ENCODE results near the gene PPCDC.

Gene PPCDC

GRCh38 chr15:75023181-75023871 is at the start of gene PPCDC:
Gene PPCDC (plus strand): TSS chr15:75023590. CDS start chr15:75028319, 4,729 bp downstream.
- DNase-seq = peak; percentile 80

DNA sequence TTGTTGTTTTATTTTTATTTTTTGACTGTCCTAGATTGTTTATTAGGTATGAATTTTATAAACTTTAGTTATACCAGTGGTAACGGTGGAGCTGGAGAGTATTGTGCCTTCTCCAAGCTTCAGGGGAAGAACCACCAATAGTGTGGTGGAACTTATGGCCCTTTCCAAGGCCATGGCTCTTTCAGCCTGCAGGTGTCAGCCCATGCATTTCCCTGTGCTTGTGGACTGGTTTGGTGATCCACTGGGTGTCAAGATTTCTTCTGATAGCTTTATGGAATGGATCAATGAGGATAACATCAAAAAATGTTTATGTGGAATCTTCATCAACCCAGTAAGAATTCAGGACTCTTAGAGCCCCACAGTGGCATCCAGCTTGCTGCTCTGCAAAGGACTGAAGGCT is 47.2 kb upstream of the PPCDC start:
- DNase-seq = no peak

DNA sequence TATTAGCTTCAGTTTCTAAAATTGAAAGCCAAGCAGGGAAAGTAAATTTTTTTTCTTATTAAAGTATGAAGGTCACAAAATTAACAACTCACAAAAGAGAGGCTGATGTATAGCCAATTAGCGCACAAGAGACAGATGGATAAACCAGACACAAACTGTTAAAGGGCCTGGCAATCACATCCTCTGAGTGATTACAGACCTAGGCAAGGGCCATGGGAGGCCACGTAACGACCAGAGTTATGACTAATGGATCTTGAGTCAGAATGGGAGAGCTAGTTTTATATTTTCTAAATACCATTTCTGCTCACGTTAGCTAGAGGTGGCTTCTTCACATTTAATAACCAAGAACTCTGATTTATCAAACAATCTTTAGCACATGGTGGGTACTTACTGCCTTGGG is 45.8 kb upstream of the PPCDC start:
- DNase-seq = no peak

DNA sequence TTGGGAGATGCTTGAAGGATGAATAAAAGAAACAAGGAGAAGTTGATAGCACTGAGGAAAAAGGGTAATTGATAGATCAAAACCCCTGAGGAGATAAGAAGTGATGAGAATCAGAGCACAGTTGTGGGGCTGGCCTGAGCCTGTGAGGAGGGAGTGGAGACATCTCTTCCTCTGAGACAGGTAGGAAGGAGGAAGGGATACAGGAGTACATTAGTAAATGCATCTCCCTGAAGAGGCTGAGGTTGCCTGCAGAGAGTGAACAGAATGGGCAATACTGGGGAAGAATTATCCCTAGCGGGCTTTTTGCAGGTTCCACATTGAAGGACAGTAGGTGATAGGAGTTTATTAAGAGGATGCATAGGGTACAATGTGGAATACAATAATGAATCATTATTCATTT is 45.3 kb upstream of the PPCDC start:
- no peak for DNase-seq

GRCh38 chr15:74978503-74978902 is 44.9 kb upstream of the PPCDC start:
- peak; percentile 76 for DNase-seq

- DNase-seq = no peak
These were observed 41.2 kb upstream of the PPCDC start for GRCh38 chr15:74982183-74982582.

DNA sequence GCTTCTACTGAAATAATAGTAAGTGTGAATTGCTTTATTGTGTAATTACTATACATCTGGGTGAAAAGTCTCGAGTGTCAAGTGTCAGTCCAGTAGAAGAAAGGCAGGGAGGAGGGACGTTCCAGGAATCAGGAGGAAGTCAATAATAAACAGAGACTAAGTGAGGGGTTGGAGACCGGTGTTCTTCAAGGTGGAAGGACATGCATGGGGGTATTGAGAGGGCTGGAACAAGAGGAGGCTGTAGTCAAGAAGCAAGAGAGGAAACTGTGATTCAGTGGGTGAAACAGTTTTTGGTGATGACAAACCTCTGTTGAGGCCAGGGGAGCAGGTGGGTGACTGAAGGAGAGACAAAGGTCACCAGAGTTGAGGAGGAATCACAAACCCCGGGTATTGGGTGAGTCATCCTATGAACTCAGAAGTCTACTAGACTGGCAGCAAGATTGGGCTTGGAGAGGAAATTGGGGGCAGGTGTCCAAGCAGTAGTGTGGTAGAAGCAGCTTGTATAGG is 39.6 kb upstream of the PPCDC start:
- DNase-seq = no peak

- DNase-seq = no peak
These were observed 35.2 kb upstream of the PPCDC start for GRCh38 chr15:74988007-74988800.

GRCh38 chr15:74989527-74989926 is 33.9 kb upstream of the PPCDC start:
- no peak for DNase-seq

- DNase-seq = no peak
These were observed 30.8 kb upstream of the PPCDC start for GRCh38 chr15:74992619-74993018.

GRCh38 chr15:74994236-74994635 is 29.2 kb upstream of the PPCDC start:
- DNase-seq = no peak

- DNase-seq = no peak
These were observed 28.7 kb upstream of the PPCDC start for GRCh38 chr15:74994685-74995084.

DNA sequence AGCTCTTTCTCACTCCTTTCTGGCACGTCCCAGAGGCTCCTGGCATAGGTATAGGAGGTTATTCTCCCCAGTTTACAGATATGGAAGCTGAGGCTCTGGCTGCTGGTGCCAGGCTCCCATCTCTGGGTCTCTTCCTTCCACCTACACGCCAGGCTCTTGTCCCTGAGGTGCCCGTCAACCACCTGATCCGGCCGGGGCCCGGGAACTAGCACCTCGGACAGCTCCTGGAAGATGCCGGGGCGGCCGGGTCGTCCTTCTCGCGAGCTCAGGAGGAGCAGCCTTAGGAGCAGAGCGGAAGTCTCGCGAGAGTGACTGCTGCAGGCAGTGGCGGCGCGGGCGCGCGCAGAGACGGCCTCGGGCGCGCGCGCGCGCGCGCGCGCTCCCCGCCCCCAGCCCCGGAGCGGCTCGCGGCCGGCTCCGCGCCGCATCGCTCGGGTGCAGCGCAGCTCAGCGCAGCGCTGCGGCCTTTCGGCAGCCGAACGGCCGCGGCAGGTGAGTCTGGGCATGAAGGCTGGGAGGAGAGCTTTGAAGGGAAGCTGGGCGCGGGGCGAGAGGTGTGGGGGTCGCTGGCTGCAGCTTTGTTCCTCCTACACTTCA is 28.1 kb upstream of the PPCDC start, which contains the start of gene SCAMP5:
Gene SCAMP5, plus strand, starts transcription at position 382 of the 597 bp plus-strand sequence. CDS start 16,277 bp downstream, outside the sequence.
- peak; percentile 84 for DNase-seq

DNA sequence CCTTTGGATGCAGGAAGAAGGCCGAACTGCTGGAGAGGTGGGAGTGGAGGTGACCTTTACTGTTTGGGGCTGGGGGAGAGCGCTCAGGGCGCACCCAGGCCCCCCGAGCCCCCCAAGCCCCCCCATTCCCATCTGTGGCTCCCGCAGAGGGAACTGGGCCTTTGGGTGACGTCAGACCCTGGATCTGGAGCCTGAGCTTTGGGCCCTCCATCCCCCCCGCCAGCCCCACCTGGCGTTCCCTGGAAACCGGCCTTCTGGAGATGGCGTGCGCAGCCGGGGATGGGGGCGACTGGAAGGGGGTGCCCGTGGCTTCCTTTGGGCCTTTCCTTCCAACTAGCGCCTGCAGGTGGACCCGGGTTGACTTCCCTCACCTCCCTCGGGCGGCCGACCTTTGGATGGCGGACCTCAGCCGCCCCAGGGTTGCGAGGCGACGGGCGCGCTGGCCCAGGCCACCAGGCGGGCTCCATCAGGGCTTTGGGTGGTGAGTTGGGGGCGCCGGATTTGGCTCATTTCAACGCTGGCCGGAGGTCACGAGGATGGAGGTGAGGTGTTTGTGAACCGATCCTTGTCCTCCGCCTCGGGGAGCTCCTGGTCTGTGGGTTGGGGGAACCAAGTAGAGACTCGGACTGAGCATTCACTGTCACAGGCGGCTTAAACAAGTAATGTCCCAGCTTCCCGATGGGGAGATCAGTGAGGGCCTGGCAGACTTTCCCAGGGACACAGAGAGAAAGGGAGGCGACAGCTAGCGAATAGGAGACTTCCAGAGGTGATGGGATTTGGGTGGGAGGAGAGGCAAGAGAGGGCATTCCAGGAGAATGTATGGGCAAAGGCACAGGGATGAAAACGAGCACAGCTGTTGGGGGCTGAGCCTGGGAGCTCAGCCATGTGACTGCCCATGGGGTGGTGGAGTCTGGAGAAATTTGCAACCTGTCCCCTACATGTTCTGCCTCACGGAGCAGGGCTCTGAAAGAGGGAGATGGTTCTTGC is 27.3 kb upstream of the PPCDC start:
- no peak for DNase-seq

- DNase-seq = no peak
These were observed 26.2 kb upstream of the PPCDC start for GRCh38 chr15:74997141-74997540.

- DNase-seq = no peak
These were observed 25.8 kb upstream of the PPCDC start for GRCh38 chr15:74997543-74997942.

DNA sequence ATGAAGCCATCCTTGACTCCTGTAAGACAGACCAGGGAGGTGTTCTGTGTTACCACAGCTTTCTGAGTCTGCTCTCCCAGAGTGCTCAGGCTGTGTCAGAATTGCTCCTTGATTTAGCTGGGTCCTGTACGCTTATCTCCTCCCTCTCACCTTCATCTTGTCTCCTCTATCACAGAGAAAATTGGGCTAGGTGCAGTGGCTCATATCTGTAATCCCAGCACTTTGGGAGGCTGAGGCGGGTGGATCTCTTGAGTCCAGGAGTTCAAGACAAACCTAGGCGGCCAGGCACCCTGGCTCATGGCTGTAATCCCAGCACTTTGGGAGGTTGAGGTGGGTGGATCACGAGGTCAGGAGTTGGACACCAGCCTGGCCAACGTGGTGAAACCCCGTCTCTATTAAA is 22.1 kb upstream of the PPCDC start:
- DNase-seq = no peak

GRCh38 chr15:75002398-75002797 is 21.0 kb upstream of the PPCDC start:
- no peak for DNase-seq

DNA sequence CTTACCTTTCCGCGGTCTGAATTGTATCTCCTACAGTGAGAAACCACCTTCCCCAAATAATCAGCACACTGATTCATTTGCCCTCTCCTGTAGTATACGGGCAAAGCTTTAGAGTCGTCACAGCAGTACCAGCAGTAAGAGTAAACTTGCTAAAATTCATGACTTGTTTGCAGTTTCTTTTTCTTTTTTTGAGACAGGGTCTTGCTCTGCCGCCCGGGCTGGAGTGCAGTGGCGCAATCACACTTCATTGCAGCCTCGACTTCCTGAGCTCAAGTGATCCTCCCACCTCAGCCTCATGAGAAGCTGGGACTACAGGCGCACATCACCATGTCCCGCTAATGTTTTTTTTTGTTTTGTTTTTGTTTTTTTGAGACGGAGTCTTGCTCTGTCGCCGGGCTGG is 16.2 kb upstream of the PPCDC start:
- no peak for DNase-seq

DNA sequence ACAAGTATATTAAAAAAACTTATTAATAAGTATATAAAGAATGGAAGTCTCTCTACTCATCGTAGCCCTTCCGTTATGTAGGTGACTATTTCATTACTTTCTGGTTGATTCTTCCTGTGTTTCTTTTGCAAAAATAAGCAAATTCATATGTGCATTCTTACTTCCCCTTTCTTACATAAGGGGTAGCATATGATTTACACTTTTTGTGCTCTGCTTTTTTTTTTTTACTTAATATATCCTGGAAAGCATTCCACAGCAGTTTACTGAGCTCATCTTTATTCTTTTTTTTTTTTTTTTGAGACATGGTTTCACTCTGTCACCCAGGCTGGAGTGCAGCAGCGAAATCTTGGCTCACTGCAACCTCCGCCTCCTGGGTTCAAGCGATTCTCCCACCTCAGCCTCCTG is 15.2 kb upstream of the PPCDC start:
- DNase-seq = no peak

DNA sequence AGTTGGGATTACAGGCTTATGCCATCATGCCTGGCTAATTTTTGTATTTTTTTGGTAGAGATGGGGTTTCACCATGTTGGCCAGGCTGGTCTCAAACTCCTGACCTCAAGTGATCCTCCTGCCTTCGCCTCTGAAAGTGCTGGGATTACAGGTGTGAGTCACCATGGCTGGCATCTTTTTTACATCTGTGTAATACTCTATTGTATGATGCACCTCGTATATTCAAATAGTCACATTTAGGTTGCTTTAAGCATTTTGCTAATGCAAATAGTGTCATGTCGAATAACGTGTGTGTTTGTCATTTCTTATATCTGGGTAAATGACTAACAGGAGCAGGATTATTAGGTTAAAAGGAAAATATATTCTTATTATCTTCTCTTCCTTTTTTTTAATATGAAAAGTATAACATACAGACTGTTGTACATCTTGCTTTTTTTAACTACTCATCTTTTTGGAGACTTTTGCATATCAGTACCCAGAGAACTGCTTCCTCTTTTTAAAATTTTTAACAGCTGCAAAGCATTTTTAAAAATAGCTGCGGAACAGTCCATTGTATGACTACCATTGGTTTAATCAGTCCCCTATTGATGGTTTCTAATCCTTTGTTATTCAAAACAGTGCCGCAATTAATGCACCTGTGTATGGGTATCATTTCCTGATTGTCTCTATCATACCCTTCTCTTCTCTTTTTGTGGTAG is 14.6 kb upstream of the PPCDC start:
- DNase-seq = no peak

DNA sequence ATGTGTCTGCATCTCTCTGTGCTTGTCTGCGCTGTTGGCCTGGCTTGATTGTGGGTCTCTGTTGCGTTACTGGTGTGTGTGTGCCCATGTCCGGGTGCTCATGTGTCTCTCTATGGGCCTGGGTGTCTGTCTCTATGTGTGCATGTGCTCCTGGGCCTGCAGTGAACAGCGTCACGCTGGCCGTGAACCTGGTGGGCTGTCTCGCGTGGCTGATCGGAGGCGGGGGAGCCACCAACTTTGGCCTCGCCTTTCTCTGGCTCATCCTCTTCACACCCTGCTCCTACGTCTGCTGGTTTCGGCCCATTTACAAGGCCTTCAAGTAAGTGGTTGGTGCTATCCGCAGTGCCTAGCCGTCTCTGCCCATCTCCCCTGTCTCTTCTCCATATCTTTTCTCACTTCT is 7.0 kb upstream of the PPCDC start:
- DNase-seq = no peak
